Renal pelvis (tissue), 4 donors: ENCODE data around the gene PKD2. TPM values are rescaled to one million over a fixed set of nuclear protein-coding genes. Genes with fewer than 3 reads are reported as not detected.

ENCODE experiments used
- DNase-seq: peaks from one replicate; pipeline ENCODE4 v3.0.0-alpha.2; 2013
- polyA plus RNA-seq, 3 donors: library from polyadenylated mRNA; unstranded; fragments of 120-200 nt; gene quantifications; one replicate each; pipeline ENCODE4 v1.2.1, GENCODE V29; 2013; ENCODE audit not compliant: insufficient read length in 3 of 3

The PKD2 gene
- polyA plus RNA-seq, 3 donors = 66.3 to 86.2 (median 68.0) TPM

- DNase-seq = no peak
These were observed 53.0 kb downstream of the PKD2 start for GRCh38 chr4:88060431-88060830.

DNA sequence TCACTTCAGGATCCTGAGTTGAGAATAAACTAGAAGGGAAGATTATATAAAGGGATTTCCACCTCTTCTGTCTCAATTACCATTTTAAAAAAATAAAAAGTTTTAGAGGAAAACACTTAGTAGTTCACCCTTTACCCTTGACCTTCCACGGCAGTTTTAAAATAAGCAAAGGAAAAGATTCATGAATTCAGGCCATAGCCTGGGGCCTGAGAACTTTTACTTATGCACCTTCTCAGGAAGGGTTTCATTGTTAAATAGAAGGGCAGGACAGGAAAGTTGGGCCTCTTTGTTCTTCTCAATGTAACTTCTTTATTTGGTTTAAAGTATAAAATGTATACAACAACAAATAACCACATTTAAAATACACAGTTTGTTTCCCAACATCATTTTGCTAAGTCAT lies 54.9 kb downstream of the PKD2 start:
- DNase-seq = no peak

DNA sequence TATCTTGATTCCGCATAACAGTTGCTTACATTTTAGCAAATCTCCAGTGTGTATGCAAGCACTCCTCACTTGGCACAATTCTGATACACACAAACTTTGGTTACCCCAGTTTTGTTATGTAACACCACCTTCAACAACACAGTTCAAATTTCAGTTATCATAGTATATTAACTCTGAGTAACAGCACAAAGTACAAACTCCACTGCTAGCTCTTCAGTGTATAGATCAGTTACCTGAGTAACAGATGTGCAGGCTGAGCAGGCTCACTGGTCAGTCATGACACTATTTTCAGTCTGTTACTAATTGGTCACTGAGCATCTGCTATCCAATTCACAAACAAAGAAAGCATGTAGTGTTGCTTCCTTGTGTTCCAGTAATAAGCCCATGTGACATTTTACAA lies 55.4 kb downstream of the PKD2 start:
- no peak for DNase-seq

DNA sequence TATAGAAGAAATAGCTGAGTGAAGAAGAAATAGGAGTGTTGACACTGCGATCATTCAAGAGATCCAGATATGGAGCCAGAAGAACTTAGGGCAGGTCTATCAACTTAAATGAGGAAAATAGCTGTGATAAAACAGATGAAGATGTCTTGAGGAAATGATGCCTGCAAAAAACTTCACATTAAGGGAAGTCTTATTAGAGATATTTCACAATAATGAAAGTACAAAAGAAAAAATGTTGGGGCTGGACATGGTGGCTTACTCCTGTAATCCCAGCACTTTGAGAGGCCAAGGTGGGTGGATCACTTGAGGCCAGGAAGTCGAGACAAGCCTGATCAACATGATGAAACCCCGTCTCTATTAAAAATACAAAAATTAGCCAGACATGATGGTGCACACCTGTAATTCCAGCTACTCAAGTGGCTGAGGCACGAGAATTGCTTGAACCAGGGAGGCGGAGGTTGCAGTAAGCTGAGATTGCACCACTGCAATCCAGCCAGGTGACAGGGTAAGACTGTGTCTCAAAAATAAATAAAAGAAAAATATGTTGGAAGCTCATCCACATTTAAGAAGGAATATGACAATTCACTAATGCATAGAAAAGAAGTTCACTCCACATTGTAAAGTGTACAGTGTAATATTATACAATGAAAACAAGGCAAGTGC lies 56.3 kb downstream of the PKD2 start:
- DNase-seq = no peak

GRCh38 chr4:88064410-88064809 lies 57.0 kb downstream of the PKD2 start:
- no peak for DNase-seq

DNA sequence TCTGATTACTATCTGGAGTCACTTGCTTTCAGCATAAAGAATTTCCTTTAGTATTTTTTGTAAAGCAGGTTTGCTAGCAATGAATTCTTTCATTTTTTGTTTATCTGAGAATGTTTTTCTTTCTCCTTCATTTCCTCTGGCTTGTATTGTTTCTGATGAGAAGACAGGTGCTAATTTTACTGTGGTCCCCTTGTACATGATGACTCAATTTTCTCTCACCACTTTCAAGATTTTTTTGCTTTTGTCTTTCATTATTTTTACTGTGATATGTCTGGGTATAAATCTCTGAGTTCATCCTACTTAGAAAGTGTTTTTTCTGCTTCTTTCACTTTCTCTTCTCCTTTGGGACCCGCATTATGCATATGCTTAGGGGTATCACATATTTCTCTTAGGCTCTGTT lies 62.6 kb downstream of the PKD2 start:
- no peak for DNase-seq

DNA sequence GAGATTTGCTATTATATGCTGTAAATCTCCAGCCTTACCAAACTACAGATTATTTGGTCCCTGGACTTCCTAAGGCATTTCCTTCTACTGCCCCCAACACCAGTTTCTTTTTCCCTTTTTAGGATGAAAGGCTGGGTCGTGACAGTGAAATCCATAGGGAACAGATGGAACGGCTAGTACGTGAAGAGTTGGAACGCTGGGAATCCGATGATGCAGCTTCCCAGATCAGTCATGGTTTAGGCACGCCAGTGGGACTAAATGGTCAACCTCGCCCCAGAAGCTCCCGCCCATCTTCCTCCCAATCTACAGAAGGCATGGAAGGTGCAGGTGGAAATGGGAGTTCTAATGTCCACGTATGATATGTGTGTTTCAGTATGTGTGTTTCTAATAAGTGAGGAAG lies 67.9 kb downstream of the PKD2 start:
- no peak for DNase-seq

GRCh38 chr4:88077911-88078524 lies 70.6 kb downstream of the PKD2 start:
- DNase-seq = no peak

GRCh38 chr4:88078579-88078978 lies 71.1 kb downstream of the PKD2 start:
- DNase-seq = no peak

GRCh38 chr4:88080626-88081025 lies 73.2 kb downstream of the PKD2 start:
- no peak for DNase-seq

GRCh38 chr4:88087004-88087403 lies 79.6 kb downstream of the PKD2 start:
- no peak for DNase-seq

- no peak for DNase-seq
These were observed 83.5 kb downstream of the PKD2 start for GRCh38 chr4:88090898-88091297.

GRCh38 chr4:88091378-88091777 lies 83.9 kb downstream of the PKD2 start:
- DNase-seq = no peak

GRCh38 chr4:88093874-88094273 lies 86.4 kb downstream of the PKD2 start:
- no peak for DNase-seq

DNA sequence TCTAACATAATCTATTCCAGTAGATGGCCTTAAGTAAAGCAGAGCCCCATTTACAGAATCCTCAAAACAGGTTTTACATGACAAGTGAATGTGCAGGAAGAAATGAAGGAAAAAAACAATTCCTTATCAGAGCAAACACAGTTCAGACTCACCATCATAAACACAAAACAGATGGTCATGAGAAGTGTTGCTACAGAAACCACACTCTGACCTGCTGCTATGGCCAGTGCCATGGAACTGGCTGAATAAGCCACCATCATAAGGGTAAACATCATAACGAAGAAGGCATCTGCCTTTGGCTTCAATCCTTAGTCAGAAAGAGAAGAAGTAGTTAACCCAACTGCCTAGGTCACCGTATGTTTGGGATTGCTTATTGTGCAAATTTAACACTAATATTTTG lies 89.9 kb downstream of the PKD2 start:
- no peak for DNase-seq

DNA sequence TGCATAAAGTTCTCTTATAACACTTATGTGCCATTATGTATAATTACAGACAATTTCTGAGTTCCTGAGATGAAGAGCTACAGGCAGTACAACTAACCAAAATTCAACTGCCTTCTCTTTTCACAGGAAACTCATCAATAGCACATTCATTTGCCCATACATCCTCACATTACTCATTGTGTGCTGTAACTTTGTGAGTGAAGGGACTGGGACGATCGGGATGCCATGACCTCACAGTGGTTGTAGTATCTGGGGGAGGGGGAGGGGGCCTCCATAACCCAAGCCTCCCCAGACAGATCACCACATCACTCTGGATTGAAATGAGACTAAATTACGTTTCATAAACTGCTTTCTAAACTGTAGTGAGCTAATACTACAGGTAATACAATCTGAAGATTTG lies 90.3 kb downstream of the PKD2 start:
- no peak for DNase-seq

DNA sequence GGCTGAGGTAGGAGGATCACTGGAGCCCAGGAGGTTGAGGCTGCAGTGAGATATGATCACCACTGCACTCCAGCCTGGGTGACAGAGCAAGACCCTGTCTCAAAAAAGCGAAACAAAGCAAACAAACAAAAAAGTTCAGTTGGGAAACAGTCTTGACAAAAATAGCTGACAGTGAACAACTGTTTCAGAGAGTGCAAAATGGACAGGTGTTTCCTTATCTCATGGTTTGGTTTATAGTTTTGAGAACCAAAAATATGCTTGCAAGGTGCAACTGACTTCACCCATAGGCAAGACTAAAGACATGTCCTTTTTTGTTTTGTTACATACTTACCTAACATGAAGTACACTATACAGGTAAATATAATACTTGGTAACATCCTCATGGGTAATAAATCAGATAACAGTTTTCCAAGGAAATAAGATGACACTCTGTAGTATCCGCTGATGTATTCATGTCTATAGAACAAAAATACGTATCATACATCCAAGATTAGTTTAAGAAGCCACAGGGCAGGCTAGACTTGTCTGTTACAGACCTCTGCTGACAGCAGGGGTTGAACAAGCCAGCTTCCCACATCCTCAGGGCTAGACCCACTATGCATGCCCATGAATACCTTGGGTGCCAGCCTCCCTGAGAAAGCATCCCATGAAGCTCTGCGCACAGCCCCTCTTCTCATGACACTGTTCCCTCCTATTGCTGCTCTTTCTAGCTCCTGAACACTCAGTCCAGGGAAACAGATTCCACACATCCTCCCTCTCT lies 91.7 kb downstream of the PKD2 start:
- DNase-seq = no peak

GRCh38 chr4:88101165-88101564 lies 93.7 kb downstream of the PKD2 start:
- no peak for DNase-seq

GRCh38 chr4:88102026-88102425 lies 94.6 kb downstream of the PKD2 start:
- no peak for DNase-seq

DNA sequence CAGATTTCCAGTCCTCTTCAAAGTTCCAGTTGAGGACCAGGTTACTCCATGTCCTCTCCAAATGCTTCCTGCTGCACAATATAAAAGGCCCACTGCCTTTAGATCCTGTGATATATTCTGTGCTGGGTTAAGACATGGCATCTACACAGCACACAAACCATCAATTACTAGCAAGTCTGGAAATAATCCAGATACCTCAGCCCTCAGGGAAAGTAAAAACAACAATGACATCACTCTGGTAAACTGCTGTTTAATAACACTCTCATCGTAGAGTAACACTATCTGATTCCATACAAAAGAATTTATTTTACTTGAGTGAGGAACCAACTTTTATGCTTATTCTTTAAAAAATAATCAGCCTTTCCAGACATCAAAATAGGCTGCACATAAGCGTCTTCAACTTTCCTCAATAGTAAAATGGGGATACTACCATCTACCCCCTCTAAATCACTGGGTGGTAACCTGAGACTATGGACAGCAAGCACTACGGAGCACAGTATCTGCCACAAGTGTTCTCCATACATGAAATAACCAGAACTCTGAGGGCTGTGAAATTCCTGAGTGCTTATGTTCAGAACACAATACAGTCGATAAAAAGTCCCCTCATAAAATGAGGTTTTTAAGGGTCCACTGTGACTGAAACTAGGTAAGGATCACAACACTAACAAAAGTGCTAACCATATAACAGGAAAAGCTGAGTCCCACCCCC lies 97.6 kb downstream of the PKD2 start:
- DNase-seq = peak; percentile 21

DNA sequence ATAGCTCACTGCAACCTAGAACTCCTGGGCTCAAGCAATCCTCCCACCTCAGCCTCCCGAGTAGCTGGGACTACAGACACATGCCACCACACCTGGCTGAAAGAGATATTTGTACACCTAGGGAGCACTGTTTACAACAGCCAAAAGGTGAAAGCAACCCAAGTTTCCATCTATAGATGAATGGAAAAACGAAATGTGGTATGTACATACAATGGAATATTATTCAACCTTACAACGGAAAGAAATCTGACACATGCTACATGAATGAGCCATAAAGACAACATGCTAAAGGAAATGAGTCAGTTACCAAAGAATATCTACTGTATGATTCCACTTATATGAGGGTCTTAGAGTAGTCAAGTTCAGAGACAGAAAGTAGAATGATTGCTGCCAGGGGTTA lies 98.8 kb downstream of the PKD2 start:
- no peak for DNase-seq

DNA sequence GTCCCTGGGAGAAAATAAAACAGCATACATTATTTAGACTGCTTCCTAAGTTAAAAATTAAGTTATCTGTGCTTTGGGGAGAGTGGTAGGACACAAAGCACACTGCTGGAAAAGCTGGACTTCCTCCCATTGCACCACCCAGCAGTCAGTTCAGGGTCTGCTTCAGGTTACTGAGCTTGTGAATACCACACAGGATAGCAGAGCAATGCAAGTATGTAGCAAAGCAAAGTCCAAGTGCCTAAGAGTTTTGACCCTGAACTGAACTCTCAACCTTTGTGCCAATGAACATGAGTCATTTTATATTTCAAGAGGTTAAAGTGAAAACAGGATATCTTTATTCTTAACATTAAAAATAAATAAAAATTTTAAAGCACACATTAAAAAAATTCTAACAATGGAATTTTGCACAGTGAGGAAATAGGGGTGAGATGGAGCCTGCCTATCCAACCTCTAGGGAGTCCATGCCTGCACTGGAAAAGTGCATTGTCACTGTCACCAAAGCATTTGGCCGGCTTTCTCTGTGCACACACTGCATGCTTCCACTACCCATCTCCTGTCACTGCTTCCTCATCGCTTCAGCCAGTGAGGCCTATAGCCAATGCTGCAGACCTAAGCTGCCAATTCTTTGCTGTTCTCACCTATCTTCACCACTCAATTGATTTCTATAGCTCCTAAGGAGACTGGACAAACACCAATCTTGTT lies 100.1 kb downstream of the PKD2 start:
- peak; percentile 8 for DNase-seq
